Kidney (tissue), 14 donors: ENCODE data around the gene ADAMTSL5. TPM values are rescaled to one million over a fixed set of nuclear protein-coding genes. Genes with fewer than 3 reads are reported as not detected.
A peak's percentile ranks its signal among the peaks of the same experiment; 100 is the strongest.

Experiments
- DNase-seq, 5 donors: peaks; one replicate each; pipeline ENCODE4 v3.0.0-alpha.2; 2013 to 2020
- FAIRE-seq: peaks from 2 replicates; lab custom pipeline; 2012; peaks lifted over from hg19 to GRCh38; lab: Jason Lieb, UNC
- H3K27ac ChIP-seq, 2 donors: one replicate each; pipeline ENCODE4 v1.7.0; 2013; ENCODE audit warnings: low read depth in 2 of 2, low read length in 2 of 2, inconsistent platforms in 1 of 2
- H3K27me3 ChIP-seq: one replicate; pipeline ENCODE4 v1.7.1; 2013; ENCODE audit warnings: low read length, inconsistent platforms; ENCODE audit not compliant: control insufficient read depth, insufficient read depth
- H3K36me3 ChIP-seq, 3 donors: one replicate each; pipeline versions ENCODE4 v1.7.0 to v1.7.1; 2013; ENCODE audit warnings: low read length in 3 of 3, control low read depth in 1 of 3, inconsistent platforms in 1 of 3; ENCODE audit not compliant: insufficient read depth in 3 of 3, control insufficient read depth in 2 of 3
- H3K4me1 ChIP-seq, 3 donors: one replicate each; pipeline versions ENCODE4 v1.7.0 to v1.7.1; 2013; ENCODE audit warnings: low read length in 3 of 3, inconsistent platforms in 1 of 3, low read depth in 1 of 3; ENCODE audit not compliant: control insufficient read depth in 2 of 3, insufficient read depth in 2 of 3
- H3K4me3 ChIP-seq, 3 donors: one replicate each; pipeline versions ENCODE4 v1.7.0 to v1.8.1; 2013; ENCODE audit warnings: low read length in 3 of 3, control low read depth in 1 of 3, inconsistent platforms in 1 of 3
- H3K9ac ChIP-seq, 3 donors: one replicate each; pipeline versions ENCODE4 v1.7.0 to v1.7.1; 2013; ENCODE audit warnings: low read length in 3 of 3, control low read depth in 1 of 3, inconsistent platforms in 1 of 3
- H3K9me3 ChIP-seq, 3 donors: one replicate each; pipeline versions ENCODE4 v1.7.0 to v1.7.1; 2013; ENCODE audit warnings: low read length in 3 of 3, control low read depth in 1 of 3, inconsistent platforms in 1 of 3; ENCODE audit not compliant: control insufficient read depth in 2 of 3, insufficient read depth in 1 of 3
- CTCF ChIP-seq: IDR thresholded peaks from 3 replicates; pipeline ENCODE4 v1.5.1; 2012; ENCODE audit warnings: mild to moderate bottlenecking, moderate library complexity, borderline replicate concordance; ENCODE audit not compliant: insufficient read depth; ENCODE audit errors: extremely low read depth
- intact Hi-C: fragments of 100-400 bp; cut with DNase I; formaldehyde crosslinking; loops from one replicate; pipeline ENCODE4 v1.11.1; 2022
- polyA plus RNA-seq: library from polyadenylated mRNA; stranded (reverse); fragments of 350-450 nt; fragmentation: Illumina TruSeq; extraction: RNeasy Lipid Tissue Mini Kit (QIAGEN cat#74804); gene quantifications from one replicate; pipeline ENCODE4 v1.2.3, GENCODE V29; 2014; ENCODE audit warnings: low read depth, low replicate concordance; ENCODE audit not compliant: insufficient read depth
- total RNA-seq: library from RNA; stranded (reverse); fragmentation: NEBNext Ultra II Directional; extraction: Animal tissue kit (Norgen Biotek cat#: 25700); gene quantifications from one replicate; pipeline ENCODE4 v1.2.1, GENCODE V29; 2021
- donor health status: control.
- donor health status: control.
- donor health status: control.
- donor health status: control.
- donor health status: control.
- donor health status: DM: yes; HTN: yes; CAD: no.
- donor health status: Normal renal cell carcinoma (clear cell type).

Gene ADAMTSL5
- total and polyA plus RNA-seq, 2 donors from 2014 or later = 1.4 to 4.6 TPM

- no peak overlapping the region for H3K4me3 ChIP-seq
- DNase-seq (no peak), FAIRE-seq (no peak)
- no peaks in the 10 kb centered on the region for H3K36me3 ChIP-seq
- intact Hi-C loops = no loop called here
- no peak overlapping the region for H3K9ac ChIP-seq
- peaks cover 0 to 4% (median 0%) of the 10 kb centered on the region in 3 donors for H3K4me1 ChIP-seq
- no peak overlapping the region for H3K27ac ChIP-seq
- H3K27me3 ChIP-seq = peaks cover 9% of the 10 kb centered on the region
- peaks cover 0 to 2% (median 0%) of the 10 kb centered on the region in 3 donors for H3K9me3 ChIP-seq
- no peak for TF ChIP-seq CTCF
These were observed 12.1 kb upstream of the ADAMTSL5 start for GRCh38 chr19:1524972-1525325.

GRCh38 chr19:1524287-1524971 lies 11.6 kb upstream of the ADAMTSL5 start:
- peaks cover 9% of the 10 kb centered on the region for H3K27me3 ChIP-seq
- intact Hi-C loops = no loop called here
- no peak for FAIRE-seq
- peaks cover 0 to 2% (median 0%) of the 10 kb centered on the region in 3 donors for H3K9me3 ChIP-seq
- H3K27ac ChIP-seq = no peak overlapping the region
- no peak for DNase-seq
- no peak for TF ChIP-seq CTCF
- H3K4me3 ChIP-seq = no peak overlapping the region
- H3K4me1 ChIP-seq = peaks cover 0 to 4% (median 0%) of the 10 kb centered on the region in 3 donors
- H3K9ac ChIP-seq = no peak overlapping the region
- H3K36me3 ChIP-seq = no peaks in the 10 kb centered on the region

GRCh38 chr19:1523412-1524286 lies 10.8 kb upstream of the ADAMTSL5 start, which contains the start of gene PLK5:
TSS of gene PLK5 (plus strand) at chr19:1524077. CDS start at chr19:1526997, 2,920 bp downstream.
- no peak for TF ChIP-seq CTCF
- Histone ChIP-seq H3K36me3 (no peaks in the 10 kb centered on the region), H3K9ac (no peak within 1 kb of the TSS), H3K9me3 (peaks cover 0 to 2% (median 0%) of the 10 kb centered on the region in 3 donors), H3K27me3 (peaks cover 9% of the 10 kb centered on the region), H3K4me1 (peaks cover 0 to 4% (median 0%) of the 10 kb centered on the region in 3 donors), H3K4me3 (no peak within 1 kb of the TSS), H3K27ac (no peak within 1 kb of the TSS)
- intact Hi-C loops = no loop called here
- DNase-seq (peak in 1 of 5 donors; percentile 42), FAIRE-seq (no peak)
